HG03139 (cell line): ENCODE results near the gene GPRC5C.
"Not testable (repeated sequence)": the region's sequence is repeated elsewhere in the genome, so short reads cannot be mapped to it uniquely, and the experiment has no call there.

Experiments used
- ATAC-seq: cut with Tn5 transposase; IDR thresholded peaks from one replicate; pipeline ENCODE4 v1.9.1; 2021; ENCODE audit not compliant: unreplicated experiment

Gene GPRC5C

DNA sequence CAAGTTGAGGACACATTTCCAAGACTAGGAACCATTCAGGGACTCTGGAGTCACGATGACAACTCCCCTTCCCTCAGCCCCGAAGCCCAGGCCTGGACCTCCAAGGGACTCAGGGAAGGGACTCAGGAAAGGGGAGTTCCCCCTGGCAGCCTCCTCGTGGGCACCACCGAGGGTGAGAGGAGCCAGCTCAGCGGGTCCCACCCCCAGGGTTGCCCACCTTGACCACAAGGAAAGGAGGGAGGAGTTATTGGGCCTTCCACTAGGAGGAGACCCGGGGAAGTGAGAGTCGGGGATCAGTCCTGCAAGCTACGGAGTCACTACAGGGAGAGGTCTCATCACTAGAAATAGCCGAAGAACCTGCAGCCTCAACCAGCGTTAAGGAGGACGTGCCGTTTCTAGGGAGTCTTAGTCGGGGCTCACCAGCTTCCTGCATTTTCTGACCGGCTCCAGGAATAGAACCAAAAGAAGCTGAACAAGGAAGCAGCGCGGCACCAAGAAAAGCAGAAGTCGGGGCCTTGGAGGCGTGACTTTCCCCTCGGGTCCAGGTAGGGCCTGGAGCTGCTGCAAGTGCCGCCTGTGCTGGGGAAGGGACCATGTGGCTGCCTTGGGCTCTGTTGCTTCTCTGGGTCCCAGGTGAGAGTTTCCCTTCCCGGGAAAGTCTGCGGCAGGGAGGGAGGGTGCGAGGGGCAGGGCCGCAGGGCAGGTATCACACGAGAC is 34.4 kb downstream of the GPRC5C start, which contains the start of gene CD300A:
CD300A (plus strand) TSS at position 524 of the 717 bp plus-strand sequence; CDS start at position 594, 70 bp downstream.
- no peak for ATAC-seq

DNA sequence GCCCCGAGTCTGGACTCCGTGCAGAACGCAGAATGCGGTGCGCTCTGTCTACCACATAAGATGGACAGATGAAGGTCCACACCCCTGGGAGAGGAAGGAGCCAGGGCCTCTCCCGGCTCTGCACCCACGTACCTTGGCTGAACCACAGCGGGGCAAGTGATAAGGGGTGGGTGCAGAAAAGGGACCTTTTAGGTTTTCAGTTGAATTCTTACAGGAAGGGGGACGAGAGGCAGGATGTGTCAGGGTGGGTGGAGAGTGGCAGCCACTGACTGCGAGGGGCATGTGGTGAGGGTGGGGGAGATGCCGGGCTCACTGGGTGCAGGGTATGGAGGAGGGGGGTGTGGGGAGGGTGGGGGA is 34.9 kb downstream of the GPRC5C start:
- ATAC-seq, result no peak

DNA sequence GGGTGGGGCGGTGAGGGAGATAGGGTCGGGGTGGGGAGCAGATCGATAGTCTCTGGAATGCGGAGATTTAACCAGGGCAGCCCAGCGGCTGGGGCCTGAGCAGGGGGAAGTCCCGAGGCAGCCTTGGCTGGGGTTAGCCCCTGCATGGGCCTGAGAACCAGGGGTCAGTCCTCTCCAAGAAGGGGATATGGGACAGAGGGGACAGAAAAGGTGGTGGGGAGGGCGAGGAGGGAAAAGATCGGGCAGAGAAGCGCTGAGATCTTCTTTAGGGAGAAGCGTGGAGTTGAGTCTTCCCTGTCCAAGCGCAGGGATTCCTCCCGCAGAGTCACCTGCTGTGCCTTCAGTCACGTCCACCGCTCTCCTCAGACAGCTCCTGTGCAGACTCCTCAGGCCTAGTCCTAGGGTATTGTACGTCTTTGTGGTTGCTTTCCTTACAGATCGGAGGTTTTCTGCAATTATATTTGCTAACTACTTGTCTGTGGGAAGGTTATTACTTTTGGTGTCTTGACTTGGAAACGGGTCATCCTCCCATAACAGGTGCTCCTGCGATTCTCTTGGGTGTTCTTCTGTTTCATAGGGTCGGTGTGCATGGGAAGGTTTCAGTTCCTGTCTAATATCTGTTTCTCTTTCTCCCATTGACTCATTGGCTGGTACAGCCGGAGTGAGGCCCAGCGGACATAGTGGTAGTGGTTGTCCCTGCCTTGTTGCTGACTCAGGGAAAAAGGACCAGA is 35.5 kb downstream of the GPRC5C start:
- peak; percentile 53 for ATAC-seq

DNA sequence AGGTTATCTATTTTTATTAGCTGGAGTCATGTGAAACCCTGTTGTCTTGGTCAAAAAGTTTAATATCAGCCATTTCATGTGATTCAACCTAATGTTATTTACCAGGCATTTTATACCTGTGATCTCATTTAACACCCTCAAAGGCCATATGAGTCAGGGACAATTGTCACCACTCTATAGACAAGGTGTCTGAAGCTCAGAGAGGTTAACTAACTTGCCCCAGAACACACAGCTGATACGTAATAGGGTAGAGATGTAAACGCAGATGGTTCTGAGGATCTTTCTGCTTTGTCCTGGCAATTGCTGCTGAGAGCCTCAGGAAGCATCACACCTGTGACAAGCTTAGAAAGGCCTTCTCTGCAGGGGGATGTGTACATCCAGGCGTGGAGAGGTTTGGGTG is 39.5 kb downstream of the GPRC5C start:
- no peak for ATAC-seq

DNA sequence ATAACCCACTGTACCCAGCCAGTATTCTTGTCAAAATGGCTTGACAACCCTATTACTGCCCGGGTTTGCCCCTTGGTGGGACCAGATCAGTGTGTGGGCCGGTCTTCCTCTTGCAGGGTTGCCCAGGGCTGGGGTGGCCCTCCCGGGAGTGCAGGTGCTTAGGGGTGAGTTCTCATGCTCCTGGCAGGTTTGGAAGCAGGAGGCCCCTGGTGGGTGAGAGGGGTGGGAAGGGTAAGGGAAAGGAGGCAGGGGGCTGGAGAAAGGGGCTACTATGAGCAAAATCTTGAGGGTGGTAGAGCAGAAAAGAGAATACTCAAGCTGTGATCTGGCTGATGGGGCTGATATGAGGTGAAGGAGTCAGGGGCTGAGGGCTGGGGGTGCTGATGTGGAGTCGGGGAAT is 41.0 kb downstream of the GPRC5C start:
- ATAC-seq, result no peak

DNA sequence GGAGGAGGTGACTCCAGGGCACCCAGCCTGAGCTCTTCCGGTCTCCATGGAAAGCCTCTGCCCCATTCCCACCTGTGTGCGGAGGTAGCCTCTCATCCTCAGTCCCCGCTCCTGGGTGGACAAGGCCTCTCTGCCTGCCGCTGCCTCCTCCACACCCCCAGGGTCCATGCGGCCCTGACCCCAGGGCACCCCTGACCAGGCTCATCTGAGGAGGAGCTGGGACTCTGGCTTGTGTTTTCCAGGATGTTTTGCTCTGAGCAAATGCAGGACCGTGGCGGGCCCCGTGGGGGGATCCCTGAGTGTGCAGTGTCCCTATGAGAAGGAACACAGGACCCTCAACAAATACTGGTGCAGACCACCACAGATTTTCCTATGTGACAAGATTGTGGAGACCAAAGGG is 41.4 kb downstream of the GPRC5C start:
- ATAC-seq, result no peak

DNA sequence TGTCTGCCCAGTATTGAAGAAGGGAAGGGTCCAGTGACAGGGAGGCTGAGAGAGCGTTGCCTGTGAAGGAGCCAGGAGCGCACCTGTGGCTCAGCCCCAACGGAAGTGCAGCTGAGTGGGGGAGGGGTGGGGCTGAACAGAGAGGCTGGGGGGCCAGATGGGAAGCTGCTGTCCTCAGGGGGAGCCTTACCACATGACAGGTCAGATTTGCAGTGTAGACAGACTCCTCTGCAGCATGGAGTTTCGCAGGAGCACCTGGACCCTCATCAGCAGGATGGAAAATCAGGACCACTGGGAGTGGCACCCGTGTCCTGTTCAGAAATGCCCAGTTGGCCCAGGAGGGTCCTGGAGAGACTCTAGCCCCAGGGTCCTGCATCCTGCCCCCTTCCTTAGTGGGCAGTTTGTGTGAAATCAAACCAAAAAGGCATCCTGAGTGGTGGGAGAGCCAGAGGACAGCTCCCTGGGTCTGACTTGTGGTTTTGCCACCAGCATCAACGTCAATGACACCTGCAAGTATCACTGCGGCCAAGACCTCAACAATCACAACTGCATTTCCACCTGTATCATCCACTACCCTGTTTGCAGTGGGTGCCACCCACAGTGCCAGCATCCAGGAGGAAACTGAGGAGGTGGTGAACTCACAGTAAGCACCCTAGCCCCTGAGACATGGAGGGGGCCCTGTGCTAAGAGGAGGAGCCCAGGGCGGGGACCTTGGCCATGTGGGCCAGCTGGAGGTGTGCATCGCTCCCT is 42.3 kb downstream of the GPRC5C start:
- ATAC-seq, result no peak

DNA sequence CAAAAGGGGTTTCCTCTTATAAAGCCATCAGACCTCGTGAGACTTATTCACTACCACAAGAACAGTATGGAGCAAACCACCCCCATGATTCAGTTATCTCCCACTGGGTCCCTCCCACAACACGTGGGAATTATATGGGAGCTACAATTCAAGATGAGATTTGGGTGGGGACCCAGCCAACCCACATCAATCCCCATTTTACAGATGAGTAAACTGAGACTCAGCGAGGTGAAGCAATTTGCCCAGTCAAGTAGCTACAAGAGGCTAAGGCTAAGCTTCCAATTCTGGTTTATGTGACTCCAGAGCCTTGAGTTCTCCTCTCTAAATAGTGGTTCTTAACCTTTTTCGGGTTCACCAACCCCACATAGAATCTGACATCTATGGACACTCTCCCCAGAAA is 43.3 kb downstream of the GPRC5C start:
- ATAC-seq, result no peak

DNA sequence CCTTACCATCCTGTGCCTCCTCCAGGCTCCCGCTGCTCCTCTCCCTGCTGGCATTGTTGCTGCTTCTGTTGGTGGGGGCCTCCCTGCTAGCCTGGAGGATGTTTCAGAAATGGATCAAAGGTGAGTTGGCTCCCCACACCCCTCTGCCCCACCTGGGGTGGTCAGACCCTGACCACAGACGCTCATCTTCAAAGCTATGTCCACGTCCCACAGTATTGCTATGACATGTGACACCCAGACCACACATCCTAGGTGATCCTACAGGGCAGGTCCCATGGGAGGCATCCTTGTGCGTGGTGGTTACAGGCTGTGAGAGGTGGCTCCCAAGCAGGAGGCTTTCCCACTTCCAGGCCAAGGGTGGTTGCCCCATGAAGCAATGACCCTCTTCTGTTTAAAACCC is 45.5 kb downstream of the GPRC5C start:
- no peak for ATAC-seq

DNA sequence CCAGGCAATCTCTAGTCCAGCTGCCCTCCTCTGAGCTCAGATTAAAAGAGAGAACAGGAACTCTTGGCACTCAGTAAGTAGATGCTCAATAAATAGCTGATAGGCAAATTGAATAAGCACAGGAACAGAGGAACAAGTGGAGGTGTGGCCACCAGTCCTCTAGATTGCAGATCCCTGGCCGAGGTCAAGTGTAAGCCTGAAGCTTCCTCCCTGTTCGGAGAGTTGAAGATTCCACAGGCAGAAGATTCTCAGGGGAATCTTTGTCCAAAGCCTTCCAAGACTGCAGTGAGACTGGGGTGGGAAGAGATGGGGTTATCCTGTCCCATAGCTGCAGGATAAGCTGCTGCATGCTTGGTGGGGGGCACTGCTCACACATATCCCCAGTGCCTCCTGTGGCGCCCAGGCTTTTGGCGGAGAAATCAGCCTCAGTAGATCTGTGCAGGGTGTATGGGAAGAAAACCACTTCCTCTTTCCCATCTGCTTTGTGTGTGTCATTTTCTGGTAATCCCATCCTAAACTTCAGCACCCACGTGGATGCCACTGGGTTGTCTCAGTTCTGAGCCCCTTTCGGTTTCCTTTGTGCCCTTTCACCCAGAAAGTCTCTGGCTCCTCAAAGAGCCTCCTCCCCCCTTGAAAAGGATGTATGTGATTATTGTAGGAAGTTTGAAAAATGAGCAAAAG is 46.7 kb downstream of the GPRC5C start:
- no peak for ATAC-seq

DNA sequence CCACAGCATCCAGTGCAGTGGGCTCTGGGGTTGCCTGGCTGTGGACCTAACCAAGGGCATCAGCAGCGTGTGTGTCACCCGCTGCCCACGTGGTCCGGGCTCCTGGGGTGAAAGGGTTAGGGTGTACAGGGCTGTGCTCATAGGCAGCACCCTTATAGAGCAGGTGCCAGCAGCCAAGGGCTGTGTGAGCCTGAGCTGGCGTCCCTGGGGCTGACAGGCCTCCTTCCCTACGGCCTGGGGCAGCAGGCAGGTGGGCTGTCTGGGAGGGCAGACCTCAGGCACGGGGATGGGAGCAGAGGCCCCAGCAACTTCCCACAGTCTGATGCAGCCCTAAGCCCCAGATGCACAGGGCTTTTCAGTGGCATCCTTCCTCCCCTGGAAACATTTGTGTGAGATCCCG is 48.4 kb downstream of the GPRC5C start:
- no peak for ATAC-seq

DNA sequence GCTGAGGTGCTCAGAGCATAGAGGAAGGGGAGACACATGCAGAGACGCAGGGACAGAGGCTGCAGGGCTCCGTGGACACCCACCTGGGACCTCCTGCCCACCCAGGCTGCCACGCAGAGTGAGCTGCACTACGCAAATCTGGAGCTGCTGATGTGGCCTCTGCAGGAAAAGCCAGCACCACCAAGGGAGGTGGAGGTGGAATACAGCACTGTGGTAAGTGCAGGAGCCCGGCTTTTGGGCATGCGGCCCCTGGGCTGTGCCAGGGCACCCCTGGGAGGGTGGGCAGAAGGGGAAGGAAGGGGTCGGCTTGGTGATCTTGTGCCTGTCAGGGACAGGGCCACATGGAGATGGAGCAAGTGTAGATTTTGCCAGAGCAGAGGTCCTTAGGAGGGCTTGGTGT is 49.7 kb downstream of the GPRC5C start:
- no peak for ATAC-seq

DNA sequence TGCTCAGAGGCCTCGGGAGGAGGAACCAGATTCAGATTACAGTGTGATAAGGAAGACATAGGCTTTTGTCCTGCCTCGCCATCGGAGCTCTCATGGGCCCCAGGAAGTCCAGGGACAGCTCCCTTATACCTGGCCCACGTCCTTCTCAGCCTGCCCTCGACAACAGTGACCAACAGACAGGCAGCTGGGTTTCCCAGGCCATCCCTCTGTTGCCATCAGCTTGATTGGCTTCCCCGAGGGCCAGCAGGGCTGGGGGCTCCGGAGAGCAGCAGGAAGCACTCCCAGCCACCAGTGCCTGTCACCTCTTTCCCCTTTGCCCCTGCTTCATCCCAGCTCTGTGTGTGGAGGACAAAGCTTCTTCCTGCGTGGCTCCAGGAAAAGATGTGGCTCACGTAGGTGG is 52.2 kb downstream of the GPRC5C start:
- ATAC-seq, result no peak

DNA sequence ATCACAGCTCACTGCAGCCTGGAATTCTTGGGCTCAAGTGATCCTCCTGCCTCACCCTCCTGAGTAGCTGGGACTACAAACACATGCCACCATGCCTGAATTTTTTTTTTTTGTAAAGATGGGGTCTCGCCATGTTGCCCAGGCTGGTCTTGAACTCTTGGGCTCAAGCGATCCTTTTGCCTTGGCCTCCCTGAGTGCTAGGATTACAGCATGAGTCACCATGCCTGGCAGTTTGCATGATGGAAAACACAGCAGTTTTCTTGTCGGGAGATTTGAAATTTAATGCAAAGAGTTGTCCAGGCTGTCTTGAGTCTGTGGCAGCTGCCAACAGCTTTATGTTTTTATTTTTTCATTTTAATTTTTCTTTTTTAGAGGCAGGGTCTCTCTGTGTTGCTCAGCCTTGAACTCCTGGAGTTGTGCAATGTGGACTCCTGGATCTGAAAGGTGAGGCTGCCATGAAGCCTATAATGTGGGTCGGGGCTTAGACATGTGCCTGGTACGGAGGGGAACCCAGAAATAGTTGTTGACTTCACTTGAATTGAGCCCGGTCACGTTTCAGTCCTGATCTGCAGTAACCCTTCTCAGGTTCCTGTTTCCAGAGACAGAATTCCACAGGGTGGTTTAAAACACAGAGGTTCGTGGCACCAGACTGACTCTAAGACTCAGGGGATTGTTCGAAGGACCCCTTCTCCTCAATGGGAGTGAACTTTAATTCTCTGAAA is 53.3 kb downstream of the GPRC5C start:
- ATAC-seq, result no peak

DNA sequence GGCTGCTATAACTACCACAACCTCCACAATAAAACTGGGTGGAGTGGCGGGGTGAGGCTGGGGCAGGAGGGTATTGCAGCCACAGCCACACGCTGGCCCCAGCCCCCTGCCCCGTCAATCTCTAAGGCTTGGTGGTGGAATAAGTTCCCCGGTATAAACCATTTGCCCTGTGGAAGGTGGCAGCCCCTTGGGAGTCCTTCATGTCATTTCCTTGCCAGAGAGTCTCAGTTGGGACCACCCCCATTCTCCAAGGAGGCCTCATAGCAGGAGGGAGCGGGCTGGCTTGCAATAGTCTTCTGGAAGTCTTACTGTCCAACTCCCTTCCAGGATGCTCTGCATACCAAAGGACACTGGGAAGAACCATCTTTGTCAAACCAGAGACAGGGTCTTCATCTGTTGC is 54.0 kb downstream of the GPRC5C start:
- no peak for ATAC-seq

DNA sequence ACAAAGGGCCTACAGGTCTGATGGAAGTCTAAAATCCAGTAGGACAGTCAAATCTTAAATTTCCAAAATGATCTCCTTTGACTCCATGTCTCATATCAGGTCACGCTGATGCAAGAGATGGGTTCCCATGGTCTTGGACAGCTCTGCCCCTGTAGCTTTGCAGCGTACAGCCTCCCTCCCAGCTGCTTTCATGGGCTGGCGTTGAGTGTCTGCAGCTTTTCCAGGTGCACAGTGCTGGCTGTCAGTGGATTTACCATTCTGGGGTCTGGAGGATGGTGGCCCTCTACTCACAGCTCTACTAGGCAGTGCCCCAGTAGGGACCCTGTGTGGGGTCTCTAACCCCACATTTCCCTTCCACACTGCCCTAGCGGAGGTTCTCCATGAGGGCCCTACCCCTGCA is 56.4 kb downstream of the GPRC5C start:
- ATAC-seq, result not testable (repeated sequence)

DNA sequence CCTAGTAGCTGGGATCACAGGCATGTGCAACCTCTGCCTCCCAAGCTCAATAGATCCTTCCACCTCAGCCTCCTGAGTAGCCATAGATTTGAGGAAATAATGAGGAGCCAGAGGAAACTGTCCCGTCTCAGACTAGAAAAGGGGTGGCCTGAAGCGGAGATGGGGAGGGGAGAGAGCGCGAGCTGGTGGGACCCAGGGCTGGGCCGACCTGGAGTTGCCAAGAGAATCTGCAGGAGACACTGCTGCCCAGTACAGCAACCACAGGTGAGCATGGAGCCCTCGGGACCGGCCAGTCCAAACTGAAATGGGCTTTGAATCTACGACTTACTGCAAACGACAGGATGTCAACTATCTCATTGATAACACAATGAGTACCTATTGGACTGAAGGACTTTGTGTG is 58.8 kb downstream of the GPRC5C start:
- ATAC-seq, result no peak

DNA sequence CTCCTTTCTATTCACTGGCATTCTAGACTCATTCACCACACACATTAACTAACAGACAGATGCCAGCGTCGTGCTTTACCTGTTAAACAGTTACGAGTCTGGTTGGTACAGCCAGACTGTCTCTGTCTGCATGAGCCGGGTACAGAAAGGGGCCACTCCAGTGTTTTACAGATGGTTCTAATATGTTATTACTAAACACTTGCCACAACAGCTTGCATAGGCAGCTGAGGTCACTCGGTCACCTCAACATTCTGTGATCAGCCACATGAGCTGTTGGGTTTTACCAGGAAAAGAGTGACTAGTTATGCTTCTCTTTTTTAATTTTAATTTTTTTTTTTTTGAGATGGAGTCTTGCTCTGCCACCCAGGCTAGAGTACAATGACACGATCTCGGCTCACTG is 59.7 kb downstream of the GPRC5C start:
- ATAC-seq, result no peak

DNA sequence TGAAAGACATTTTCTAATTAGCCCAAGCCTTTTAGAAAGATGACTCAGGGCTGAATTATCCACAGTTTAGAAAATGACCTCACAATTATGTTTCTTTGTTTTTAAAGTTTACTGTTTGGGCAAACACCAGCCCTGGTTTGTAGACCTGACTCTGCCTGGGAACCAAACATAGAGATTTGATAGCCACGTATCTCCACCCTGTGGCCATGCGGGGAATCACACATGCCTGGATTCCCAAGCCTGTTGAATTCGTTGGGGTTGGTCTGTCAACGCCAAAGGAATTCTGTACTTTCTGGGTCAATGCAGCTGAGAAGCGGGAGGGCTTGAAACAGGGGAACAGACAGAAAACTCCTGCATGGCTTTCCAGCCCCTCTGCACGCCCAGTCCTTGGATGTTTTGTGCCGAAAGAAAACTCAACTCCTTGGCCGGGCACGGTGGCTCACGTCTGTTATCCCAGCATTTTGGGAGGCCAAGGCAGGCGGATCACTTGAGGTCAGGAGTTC is 61.5 kb downstream of the GPRC5C start:
- ATAC-seq, result no peak
